ENCODE measurements around the gene SERPINA10. TPM values are rescaled to one million over a fixed set of nuclear protein-coding genes. Genes with fewer than 3 reads are reported as not detected.

The SERPINA10 gene
- polyA plus RNA-seq, 1 of the 3 experiments (the other 2 are of a cell fraction): not detected

DNA sequence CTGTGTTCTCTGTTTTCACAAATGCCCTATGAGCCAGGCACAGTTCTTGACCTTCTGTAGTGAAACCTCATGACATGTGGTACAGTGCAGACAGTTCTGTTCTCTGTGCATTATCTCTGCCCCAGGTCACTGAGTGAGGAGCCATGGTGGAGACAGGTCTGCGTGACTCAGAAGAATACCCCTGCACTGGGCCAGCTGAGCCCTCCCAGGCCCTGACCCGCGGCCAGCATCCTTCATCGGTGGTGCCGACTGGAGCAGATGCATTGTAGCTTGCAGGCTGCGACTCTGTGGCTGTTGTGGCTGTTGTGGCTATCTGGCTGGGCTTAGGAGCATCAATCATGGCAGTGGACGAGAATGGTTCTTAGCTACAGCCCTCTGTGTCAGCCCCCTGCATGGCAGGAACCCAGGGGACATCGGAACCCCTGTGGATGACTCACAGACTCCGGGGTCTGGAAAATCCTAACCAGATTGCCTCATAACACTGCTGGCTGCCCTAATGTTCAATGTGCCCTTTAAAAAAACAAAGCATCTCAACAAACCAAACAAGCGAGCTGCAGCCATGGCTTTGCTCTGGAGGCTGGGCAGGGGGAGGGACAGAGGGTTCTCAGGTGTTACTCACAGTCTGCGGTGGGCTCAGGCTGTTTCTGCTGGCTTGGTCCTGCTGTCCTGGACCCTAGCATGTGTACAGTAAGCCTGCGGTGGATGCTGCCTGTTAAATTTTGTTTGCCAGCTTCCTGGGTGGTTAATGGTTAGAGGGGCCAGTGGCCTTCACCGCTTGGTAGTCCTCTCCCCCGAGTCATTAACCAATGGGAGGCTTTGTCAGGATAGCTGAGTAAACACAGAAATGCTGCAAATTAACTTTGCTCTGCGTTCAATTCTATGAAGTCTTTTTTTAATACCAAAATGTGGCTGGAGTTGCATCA, 29.8 kb upstream of the SERPINA10 start, which contains the start of gene SERPINA6:
SERPINA6 (minus strand) TSS at position 689 of the 923 bp plus-strand sequence. CDS start 8,688 bp downstream, outside the sequence.
- peak within 1 kb of the TSS; percentile 22; the same call in 1 of the 2 replicates for H3K9ac ChIP-seq

More for the DNA sequence above, 29.8 kb upstream of the SERPINA10 start, which contains the start of gene SERPINA6:
- Histone ChIP-seq H3K27me3 (ENCODE audit: insufficient read depth) (no peaks in the 10 kb centered on the region), H3K79me2 (ENCODE audit: insufficient read depth) (no peaks in the 10 kb centered on the region), H3K4me2 (peak within 1 kb of the TSS; percentile 68), H3K4me3 (ENCODE audit: low read depth in 2 of 2, low read length in 1 of 2) (peak within 1 kb of the TSS; percentile 23 to 25), H3K36me3 (replicated peaks in 1 of 2; ENCODE audit: control insufficient read depth in 1 of 2, insufficient read depth in 2 of 2, low read length in 1 of 2) (no peaks in the 10 kb centered on the region), H3F3A (replicated peaks; ENCODE audit: insufficient read depth) (peaks cover 19% of the 10 kb centered on the region), H4K20me1 (ENCODE audit: insufficient read depth) (no peaks in the 10 kb centered on the region), H3K4me1 (ENCODE audit: control insufficient read depth in 1 of 2, insufficient read depth in 2 of 2, low read depth in 1 of 2, low read length in 1 of 2) (peaks cover 0 to 6% of the 10 kb centered on the region in 2 experiments; a peak in 2 of 4 replicates), H3K27ac (ENCODE audit: low read depth in 2 of 2, low read length in 1 of 2) (peak within 1 kb of the TSS in 1 of 2 experiments; percentile 70; a peak in 2 of 4 replicates), H3K9me3 (peaks cover 7% of the 10 kb centered on the region; the same call in 1 of the 2 replicates), H2AFZ (ENCODE audit: low read depth) (peak within 1 kb of the TSS; percentile 89), H3K9me2 (no peaks in the 10 kb centered on the region)
- ChIA-PET CTCF (no interaction called here), POLR2A (no interaction called here)
- peak; percentile 29 for DNase-seq
- TF ChIP-seq SIN3A (IDR thresholded peaks at IDR 0.05; ENCODE audit: borderline replicate concordance, low read depth, low read length): no peak
- no peak for TF ChIP-seq MEF2A (IDR thresholded peaks at IDR 0.05; ENCODE audit: borderline replicate concordance, low read depth)
- TF ChIP-seq CHD2 (IDR thresholded peaks at IDR 0.05; ENCODE audit: low read length, partially characterized antibody): no peak
- TF ChIP-seq RFX5 (IDR thresholded peaks at IDR 0.05; ENCODE audit: low read length): no peak
- TF ChIP-seq NRF1 (IDR thresholded peaks at IDR 0.05; ENCODE audit: low read depth, low read length): no peak
- no peak for TF ChIP-seq REST (IDR thresholded peaks at IDR 0.05; ENCODE audit: low read depth, low read length)
- TF ChIP-seq FOSL2 (IDR thresholded peaks at IDR 0.05; ENCODE audit: borderline replicate concordance, low read depth): peak; percentile 72; the same call in 1 of the 2 replicates
- TF ChIP-seq FOXM1 (IDR thresholded peaks at IDR 0.05; ENCODE audit: low read depth): 0 out of 2 replicates have a peak, but pooled peaks have one; percentile 38
- TF ChIP-seq, protein P1, sequence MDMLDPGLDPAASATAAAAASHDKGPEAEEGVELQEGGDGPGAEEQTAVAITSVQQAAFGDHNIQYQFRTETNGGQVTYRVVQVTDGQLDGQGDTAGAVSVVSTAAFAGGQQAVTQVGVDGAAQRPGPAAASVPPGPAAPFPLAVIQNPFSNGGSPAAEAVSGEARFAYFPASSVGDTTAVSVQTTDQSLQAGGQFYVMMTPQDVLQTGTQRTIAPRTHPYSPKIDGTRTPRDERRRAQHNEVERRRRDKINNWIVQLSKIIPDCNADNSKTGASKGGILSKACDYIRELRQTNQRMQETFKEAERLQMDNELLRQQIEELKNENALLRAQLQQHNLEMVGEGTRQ (IDR thresholded peaks at IDR 0.05; ENCODE audit: borderline replicate concordance, low read depth, low read length): no peak
- peak; percentile 70 for TF ChIP-seq PBX3 (IDR thresholded peaks at IDR 0.05)
- no peak for TF ChIP-seq RCOR1 (IDR thresholded peaks at IDR 0.05; ENCODE audit: low read length)
- TF ChIP-seq EP300 (IDR thresholded peaks at IDR 0.05; ENCODE audit: borderline replicate concordance in 1 of 2, low read depth in 1 of 2, low read length in 1 of 2): peak in 1 of 2 experiments; percentile 32; a peak in 1 of 4 replicates
- TF ChIP-seq SMC3 (IDR thresholded peaks at IDR 0.05; ENCODE audit: low read depth, low read length): no peak
- no peak for TF ChIP-seq EZH2phosphoT487 (IDR thresholded peaks at IDR 0.05; ENCODE audit: borderline replicate concordance, low read depth)
- TF ChIP-seq NFIC (IDR thresholded peaks at IDR 0.05; ENCODE audit: borderline replicate concordance): peak; percentile 13; the same call in 1 of the 2 replicates
- no peak for TF ChIP-seq GATA2 (CRISPR knock-in tag; IDR thresholded peaks at IDR 0.05)
- peak; percentile 62; the same call in 1 of the 2 replicates for TF ChIP-seq MAX (IDR thresholded peaks at IDR 0.05; ENCODE audit: low read depth)
- TF ChIP-seq POLR2AphosphoS5 (IDR thresholded peaks at IDR 0.05; ENCODE audit: low read depth, low read length): no peak
- peak; percentile 39 for TF ChIP-seq JUND (IDR thresholded peaks at IDR 0.05)
- peak; percentile 80 for TF ChIP-seq TCF12 (IDR thresholded peaks at IDR 0.05)
- no peak for TF ChIP-seq FOXJ3 (CRISPR knock-in tag; IDR thresholded peaks at IDR 0.05)
- whole genome bisulfite sequencing (ENCODE audit: low lambda C conversion rate): 10% methylated on average over 7 of the region's 15 CpGs

Data from SK-N-SH (cell line).